ENCODE data around the gene KREMEN1. TPM values are rescaled to one million over a fixed set of nuclear protein-coding genes. Genes with fewer than 3 reads are reported as not detected.

Gene KREMEN1
- polyA plus RNA-seq, 1 of the 3 experiments (the other 2 are of a cell fraction), result 10.0 TPM

- Histone ChIP-seq H3K36me3 (replicated peaks in 1 of 2; ENCODE audit: control insufficient read depth in 1 of 2, insufficient read depth in 2 of 2, low read length in 1 of 2) (peaks cover 3 to 8% of the 10 kb centered on the region in 2 experiments), H3K79me2 (ENCODE audit: insufficient read depth) (no peaks in the 10 kb centered on the region), H3K27me3 (ENCODE audit: insufficient read depth) (no peaks in the 10 kb centered on the region), H4K20me1 (ENCODE audit: insufficient read depth) (no peaks in the 10 kb centered on the region), H3K27ac (ENCODE audit: low read depth in 2 of 2, low read length in 1 of 2) (no peak overlapping the region), H3K9me3 (no peaks in the 10 kb centered on the region), H3K4me3 (ENCODE audit: low read depth in 2 of 2, low read length in 1 of 2) (no peak overlapping the region), H3K4me1 (ENCODE audit: control insufficient read depth in 1 of 2, insufficient read depth in 2 of 2, low read depth in 1 of 2, low read length in 1 of 2) (peaks cover 0 to 2% of the 10 kb centered on the region in 2 experiments; a peak in 1 of 4 replicates), H3F3A (replicated peaks; ENCODE audit: insufficient read depth) (no peaks in the 10 kb centered on the region), H3K4me2 (no peak overlapping the region), H3K9me2 (no peaks in the 10 kb centered on the region), H3K9ac (no peak overlapping the region), H2AFZ (ENCODE audit: low read depth) (no peak overlapping the region)
- DNase-seq, result no peak
- POLR2A ChIA-PET, result no interaction called here
- 98% methylated on average over 7 of the region's 14 CpGs for WGBS (ENCODE audit: low lambda C conversion rate)
- CTCF ChIA-PET, result interaction anchor here (1.1 kb wide), 1 partner anchor 10 kb away, joined by 4 read pairs; no protein-coding TSS in a partner anchor
- TF ChIP-seq CTCF (IDR thresholded peaks at IDR 0.05), result no peak
These were observed 71.9 kb downstream of the KREMEN1 start for GRCh38 chr22:29144786-29145160.

GRCh38 chr22:29145321-29146072 is 72.7 kb downstream of the KREMEN1 start:
- no peak for TF ChIP-seq TAF1 (IDR thresholded peaks at IDR 0.05; ENCODE audit: borderline replicate concordance, low read depth, low read length)
- no peak for TF ChIP-seq FOXJ3 (CRISPR knock-in tag; IDR thresholded peaks at IDR 0.05)
- TF ChIP-seq RXRA (IDR thresholded peaks at IDR 0.05; ENCODE audit: borderline replicate concordance, low read depth), result no peak
- TF ChIP-seq YY1 (IDR thresholded peaks at IDR 0.05; ENCODE audit: low read depth), result no peak
- TF ChIP-seq SMC3 (IDR thresholded peaks at IDR 0.05; ENCODE audit: low read depth, low read length), result no peak
- TF ChIP-seq CHD2 (IDR thresholded peaks at IDR 0.05; ENCODE audit: low read length, partially characterized antibody), result no peak
- no peak for TF ChIP-seq GATA2 (CRISPR knock-in tag; IDR thresholded peaks at IDR 0.05)
- TF ChIP-seq PBX3 (IDR thresholded peaks at IDR 0.05), result no peak
- TF ChIP-seq MEF2A (IDR thresholded peaks at IDR 0.05; ENCODE audit: borderline replicate concordance, low read depth), result no peak
- TF ChIP-seq CTCF (IDR thresholded peaks at IDR 0.05), result no peak
- TF ChIP-seq USF1 (IDR thresholded peaks at IDR 0.05; ENCODE audit: borderline replicate concordance, low read depth), result no peak
- TF ChIP-seq TEAD4 (IDR thresholded peaks at IDR 0.05; ENCODE audit: borderline replicate concordance, insufficient read depth), result no peak

More at GRCh38 chr22:29145321-29146072, 72.7 kb downstream of the KREMEN1 start:
- Histone ChIP-seq H3K79me2 (ENCODE audit: insufficient read depth) (no peaks in the 10 kb centered on the region), H3K27me3 (ENCODE audit: insufficient read depth) (no peaks in the 10 kb centered on the region), H3K4me3 (ENCODE audit: low read depth in 2 of 2, low read length in 1 of 2) (no peak overlapping the region), H3K27ac (ENCODE audit: low read depth in 2 of 2, low read length in 1 of 2) (no peak overlapping the region), H3K36me3 (replicated peaks in 1 of 2; ENCODE audit: control insufficient read depth in 1 of 2, insufficient read depth in 2 of 2, low read length in 1 of 2) (peaks cover under 1 to 6% of the 10 kb centered on the region in 2 experiments), H2AFZ (ENCODE audit: low read depth) (no peak overlapping the region), H3K9me3 (no peaks in the 10 kb centered on the region), H3F3A (replicated peaks; ENCODE audit: insufficient read depth) (no peaks in the 10 kb centered on the region), H3K4me2 (no peak overlapping the region), H3K4me1 (ENCODE audit: control insufficient read depth in 1 of 2, insufficient read depth in 2 of 2, low read depth in 1 of 2, low read length in 1 of 2) (peaks cover 0 to 4% of the 10 kb centered on the region in 2 experiments; a peak in 1 of 4 replicates), H4K20me1 (ENCODE audit: insufficient read depth) (no peaks in the 10 kb centered on the region), H3K9ac (no peak overlapping the region), H3K9me2 (no peaks in the 10 kb centered on the region)
- CTCF ChIA-PET, result interaction anchor here (1.0 to 1.1 kb wide), 2 partner anchors 9 to 105 kb away, joined by 3 to 4 read pairs; no protein-coding TSS in a partner anchor
- 78% methylated on average over 13 of the region's 27 CpGs for WGBS (ENCODE audit: low lambda C conversion rate)
- DNase-seq, result no peak
- POLR2A ChIA-PET, result no interaction called here
